Measurements from ENCODE around the gene HBD.

GRCh38 chr11:5272395-5273017 is 38.2 kb upstream of the HBD start:
- no peak for TF ChIP-seq CTCF (IDR thresholded peaks at IDR 0.05)
- no peak for TF ChIP-seq POLR2A (IDR thresholded peaks at IDR 0.05; ENCODE audit: low read depth)
